ENCODE results near the gene MEDAG. TPM values are rescaled to one million over a fixed set of nuclear protein-coding genes. Genes with fewer than 3 reads are reported as not detected.

The MEDAG gene
- polyA plus RNA-seq, 1 donor (not counting 4 experiments of a cell fraction or from before 2014, with no cell fraction given): 0.03 TPM

DNA sequence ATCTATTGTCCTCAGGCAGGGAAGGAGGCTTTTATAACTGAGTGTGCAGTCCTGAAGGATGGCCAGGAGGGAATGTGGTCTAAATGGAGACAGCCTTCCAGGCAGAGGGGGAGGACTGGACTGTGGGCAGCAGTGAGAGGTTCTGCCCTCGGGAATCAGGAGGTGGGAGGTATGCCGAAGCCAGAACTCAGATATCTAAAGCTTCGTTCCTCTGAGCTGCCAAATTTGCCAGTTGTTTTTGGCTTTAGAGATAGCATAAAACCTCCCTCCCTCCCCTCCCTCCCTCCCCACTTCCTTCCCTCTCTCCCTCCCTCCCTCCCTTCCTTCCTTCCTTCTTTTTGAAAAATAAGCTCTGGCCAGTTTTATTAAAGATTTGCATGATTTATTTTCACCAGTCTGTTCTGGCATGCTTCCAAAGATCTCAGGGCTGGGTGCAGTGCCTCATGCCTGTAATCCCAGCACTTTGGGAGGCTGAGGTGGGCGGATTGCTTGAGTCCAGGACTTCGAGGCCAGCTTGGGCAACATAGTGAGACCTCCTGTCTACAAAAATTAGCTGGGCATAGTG lies 2.4 kb downstream of the MEDAG start:
- Histone ChIP-seq H3K27ac (ENCODE audit: control insufficient read depth, insufficient read depth, low read length) (no peak overlapping the region), H4K20me1 (ENCODE audit: control insufficient read depth, extremely low read depth, insufficient read depth, low read length) (no peaks in the 10 kb centered on the region), H3K27me3 (ENCODE audit: control insufficient read depth, extremely low read depth, insufficient read depth, low read length) (peaks cover 35% of the 10 kb centered on the region), H2AFZ (ENCODE audit: control insufficient read depth, low read length) (no peak overlapping the region), H3K9ac (ENCODE audit: control insufficient read depth, extremely low read depth, insufficient read depth, low read length) (no peak overlapping the region), H3K4me2 (ENCODE audit: control insufficient read depth, extremely low read depth, insufficient read depth, low read depth, low read length) (no peak overlapping the region), H3K36me3 (ENCODE audit: control insufficient read depth in 2 of 2, extremely low read depth in 1 of 2, insufficient read depth in 2 of 2, low read length in 2 of 2) (no peaks in the 10 kb centered on the region), H3K9me3 (ENCODE audit: control insufficient read depth, low read depth, low read length) (no peaks in the 10 kb centered on the region), H3K9me1 (ENCODE audit: control insufficient read depth, extremely low read depth, insufficient read depth, low read length) (no peaks in the 10 kb centered on the region), H3K4me1 (ENCODE audit: control insufficient read depth, extremely low read depth, insufficient read depth, low read length) (peaks cover 15% of the 10 kb centered on the region), H3K4me3 (ENCODE audit: control insufficient read depth in 2 of 3, extremely low read depth in 1 of 3, insufficient read depth in 2 of 3, low read depth in 1 of 3, low read length in 3 of 3) (no peak overlapping the region), H3K79me2 (ENCODE audit: control insufficient read depth, insufficient read depth, low read length) (no peaks in the 10 kb centered on the region)
- no peak for TF ChIP-seq EZH2 (IDR thresholded peaks at IDR 0.05; ENCODE audit: low read length)
- TF ChIP-seq, protein P1, sequence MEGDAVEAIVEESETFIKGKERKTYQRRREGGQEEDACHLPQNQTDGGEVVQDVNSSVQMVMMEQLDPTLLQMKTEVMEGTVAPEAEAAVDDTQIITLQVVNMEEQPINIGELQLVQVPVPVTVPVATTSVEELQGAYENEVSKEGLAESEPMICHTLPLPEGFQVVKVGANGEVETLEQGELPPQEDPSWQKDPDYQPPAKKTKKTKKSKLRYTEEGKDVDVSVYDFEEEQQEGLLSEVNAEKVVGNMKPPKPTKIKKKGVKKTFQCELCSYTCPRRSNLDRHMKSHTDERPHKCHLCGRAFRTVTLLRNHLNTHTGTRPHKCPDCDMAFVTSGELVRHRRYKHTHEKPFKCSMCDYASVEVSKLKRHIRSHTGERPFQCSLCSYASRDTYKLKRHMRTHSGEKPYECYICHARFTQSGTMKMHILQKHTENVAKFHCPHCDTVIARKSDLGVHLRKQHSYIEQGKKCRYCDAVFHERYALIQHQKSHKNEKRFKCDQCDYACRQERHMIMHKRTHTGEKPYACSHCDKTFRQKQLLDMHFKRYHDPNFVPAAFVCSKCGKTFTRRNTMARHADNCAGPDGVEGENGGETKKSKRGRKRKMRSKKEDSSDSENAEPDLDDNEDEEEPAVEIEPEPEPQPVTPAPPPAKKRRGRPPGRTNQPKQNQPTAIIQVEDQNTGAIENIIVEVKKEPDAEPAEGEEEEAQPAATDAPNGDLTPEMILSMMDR (optimal IDR thresholded peaks at IDR 0.05 in 1 of 3, IDR thresholded peaks at IDR 0.05 in 1 of 3, conservative IDR thresholded peaks at IDR 0.05 in 1 of 3; ENCODE audit: extremely low read depth in 1 of 3, insufficient read depth in 2 of 3, low read length in 3 of 3): no peak
- dilution Hi-C loops (cut with MboI; ENCODE audit: extremely low pct_ligation_motif_present, low sequenced_read_pairs): no loop called here
- peak; percentile 49 for FAIRE-seq
- DNase-seq (ENCODE audit: low read depth, low spot score): no peak

- TF ChIP-seq, protein P1 (optimal IDR thresholded peaks at IDR 0.05 in 1 of 3, IDR thresholded peaks at IDR 0.05 in 1 of 3, conservative IDR thresholded peaks at IDR 0.05 in 1 of 3; ENCODE audit: extremely low read depth in 1 of 3, insufficient read depth in 2 of 3, low read length in 3 of 3): no peak
- no peak for TF ChIP-seq EZH2 (IDR thresholded peaks at IDR 0.05; ENCODE audit: low read length)
- Histone ChIP-seq H4K20me1 (ENCODE audit: control insufficient read depth, extremely low read depth, insufficient read depth, low read length) (no peaks in the 10 kb centered on the region), H3K4me2 (ENCODE audit: control insufficient read depth, extremely low read depth, insufficient read depth, low read depth, low read length) (no peak overlapping the region), H3K4me1 (ENCODE audit: control insufficient read depth, extremely low read depth, insufficient read depth, low read length) (peaks cover 19% of the 10 kb centered on the region), H2AFZ (ENCODE audit: control insufficient read depth, low read length) (no peak overlapping the region), H3K27ac (ENCODE audit: control insufficient read depth, insufficient read depth, low read length) (no peak overlapping the region), H3K4me3 (ENCODE audit: control insufficient read depth in 2 of 3, extremely low read depth in 1 of 3, insufficient read depth in 2 of 3, low read depth in 1 of 3, low read length in 3 of 3) (no peak overlapping the region), H3K9ac (ENCODE audit: control insufficient read depth, extremely low read depth, insufficient read depth, low read length) (no peak overlapping the region), H3K36me3 (ENCODE audit: control insufficient read depth in 2 of 2, extremely low read depth in 1 of 2, insufficient read depth in 2 of 2, low read length in 2 of 2) (no peaks in the 10 kb centered on the region), H3K27me3 (ENCODE audit: control insufficient read depth, extremely low read depth, insufficient read depth, low read length) (peaks cover 17% of the 10 kb centered on the region), H3K9me3 (ENCODE audit: control insufficient read depth, low read depth, low read length) (no peaks in the 10 kb centered on the region), H3K79me2 (ENCODE audit: control insufficient read depth, insufficient read depth, low read length) (no peaks in the 10 kb centered on the region), H3K9me1 (ENCODE audit: control insufficient read depth, extremely low read depth, insufficient read depth, low read length) (no peaks in the 10 kb centered on the region)
- DNase-seq (ENCODE audit: low read depth, low spot score) (no peak), FAIRE-seq (no peak)
- dilution Hi-C loops (cut with MboI; ENCODE audit: extremely low pct_ligation_motif_present, low sequenced_read_pairs): no loop called here
These were observed 4.6 kb downstream of the MEDAG start for GRCh38 chr13:30910676-30911075.
